OCI-LY3 (cell line): ENCODE results near the gene FKBP1B.

Experiments used
- H2AFZ ChIP-seq: fragments of 200-600, 300-600 bp; shearing (Covaris generic); 2 replicates; pipeline ENCODE4 v1.6.0; 2014; ENCODE audit warnings: antibody characterized with exemption, low read depth, low read length
- H3K27ac ChIP-seq: fragments of 200-600, 300-600 bp; sonication (generic); 2 replicates; pipeline ENCODE4 v1.5.1; 2014; ENCODE audit warnings: mild to moderate bottlenecking, low read length, moderate library complexity, mixed read lengths
- H3K27me3 ChIP-seq: fragments of 200-600, 300-600 bp; sonication (generic); 2 replicates; pipeline ENCODE4 v1.6.1; 2014; ENCODE audit warnings: low read depth, low read length, mixed read lengths
- H3K36me3 ChIP-seq: fragments of 200-600, 300-600 bp; sonication (generic); replicated peaks from 2 replicates; pipeline ENCODE3; 2014; ENCODE audit warnings: low read depth, low read length, mixed read lengths
- H3K4me1 ChIP-seq: fragments of 300-600, 200-600 bp; sonication (generic); 2 replicates; pipeline ENCODE4 v1.6.1; 2014; ENCODE audit warnings: low read length, mixed read lengths
- H3K4me2 ChIP-seq: fragments of 200-600, 300-600 bp; sonication (generic); 2 replicates; pipeline ENCODE4 v1.6.1; 2014; ENCODE audit warnings: low read length, mixed read lengths
- H3K4me3 ChIP-seq: fragments of 300-600, 200-600 bp; sonication (generic); 2 replicates; pipeline ENCODE4 v1.5.1; 2014; ENCODE audit warnings: antibody characterized with exemption, mild to moderate bottlenecking, low read length, moderate library complexity
- H3K79me2 ChIP-seq: fragments of 300-600, 200-600 bp; shearing (Covaris generic); 2 replicates; pipeline ENCODE4 v1.6.1; 2014; ENCODE audit warnings: mild to moderate bottlenecking, low read length, mixed read lengths
- H3K9ac ChIP-seq: fragments of 300-600, 200-600 bp; shearing (Covaris generic); 2 replicates; pipeline ENCODE4 v1.6.0; 2014; ENCODE audit warnings: mild to moderate bottlenecking, low read length, moderate library complexity
- H3K9me3 ChIP-seq: fragments of 200-600, 300-600 bp; shearing (Covaris generic); 2 replicates; pipeline ENCODE4 v1.6.1; 2014; ENCODE audit warnings: low read length, mixed read lengths; ENCODE audit not compliant: insufficient read depth
- H4K20me1 ChIP-seq: fragments of 200-600, 300-600 bp; sonication (generic); 2 replicates; pipeline ENCODE4 v1.6.1; 2016; ENCODE audit warnings: low read length, mixed read lengths; ENCODE audit not compliant: insufficient read depth
- EZH2phosphoT487 ChIP-seq: fragments of 200-600 bp; shearing (Covaris generic); IDR thresholded peaks from 2 replicates; pipeline ENCODE4 v1.6.1; 2018; ENCODE audit warnings: antibody characterized with exemption, mixed run types, low read depth
- TF ChIP-seq, protein P1 (sequence below): fragments of 200-600, 300-600 bp; sonication (generic); IDR thresholded peaks from 2 replicates; pipeline ENCODE4 v1.5.1; 2014; ENCODE audit warnings: antibody characterized with exemption, low read length, low read depth

The FKBP1B gene

GRCh38 chr2:24049485-24050021 is at the start of gene FKBP1B:
Gene FKBP1B, plus strand, starts transcription at chr2:24049741. Its CDS starts 109 bp downstream, at chr2:24049850.
- Histone ChIP-seq H3K27me3 (0 out of 2 replicates have a peak, but pooled peaks cover 6% of the 10 kb centered on the region), H3K4me2 (peak within 1 kb of the TSS; percentile 84), H3K79me2 (peaks cover 17% of the 10 kb centered on the region), H3K27ac (no peak within 1 kb of the TSS), H3K36me3 (no peaks in the 10 kb centered on the region), H3K9me3 (no peaks in the 10 kb centered on the region), H4K20me1 (no peaks in the 10 kb centered on the region), H2AFZ (peak within 1 kb of the TSS; percentile 20), H3K4me3 (peak within 1 kb of the TSS; percentile 74), H3K4me1 (peaks cover 16% of the 10 kb centered on the region), H3K9ac (peak within 1 kb of the TSS; percentile 34)
- no peak for TF ChIP-seq EZH2phosphoT487
- TF ChIP-seq, protein P1, sequence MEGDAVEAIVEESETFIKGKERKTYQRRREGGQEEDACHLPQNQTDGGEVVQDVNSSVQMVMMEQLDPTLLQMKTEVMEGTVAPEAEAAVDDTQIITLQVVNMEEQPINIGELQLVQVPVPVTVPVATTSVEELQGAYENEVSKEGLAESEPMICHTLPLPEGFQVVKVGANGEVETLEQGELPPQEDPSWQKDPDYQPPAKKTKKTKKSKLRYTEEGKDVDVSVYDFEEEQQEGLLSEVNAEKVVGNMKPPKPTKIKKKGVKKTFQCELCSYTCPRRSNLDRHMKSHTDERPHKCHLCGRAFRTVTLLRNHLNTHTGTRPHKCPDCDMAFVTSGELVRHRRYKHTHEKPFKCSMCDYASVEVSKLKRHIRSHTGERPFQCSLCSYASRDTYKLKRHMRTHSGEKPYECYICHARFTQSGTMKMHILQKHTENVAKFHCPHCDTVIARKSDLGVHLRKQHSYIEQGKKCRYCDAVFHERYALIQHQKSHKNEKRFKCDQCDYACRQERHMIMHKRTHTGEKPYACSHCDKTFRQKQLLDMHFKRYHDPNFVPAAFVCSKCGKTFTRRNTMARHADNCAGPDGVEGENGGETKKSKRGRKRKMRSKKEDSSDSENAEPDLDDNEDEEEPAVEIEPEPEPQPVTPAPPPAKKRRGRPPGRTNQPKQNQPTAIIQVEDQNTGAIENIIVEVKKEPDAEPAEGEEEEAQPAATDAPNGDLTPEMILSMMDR, result no peak

- no peak for TF ChIP-seq EZH2phosphoT487
- TF ChIP-seq, protein P1, result no peak
- Histone ChIP-seq H3K9ac (no peak overlapping the region), H3K4me1 (no peaks in the 10 kb centered on the region), H3K79me2 (no peaks in the 10 kb centered on the region), H3K36me3 (no peaks in the 10 kb centered on the region), H3K27ac (no peak overlapping the region), H4K20me1 (no peaks in the 10 kb centered on the region), H3K4me2 (no peak overlapping the region), H3K9me3 (no peaks in the 10 kb centered on the region), H3K4me3 (no peak overlapping the region), H2AFZ (no peak overlapping the region), H3K27me3 (no peaks in the 10 kb centered on the region)
Measured at GRCh38 chr2:24007693-24008092, 41.8 kb upstream of the FKBP1B start.

- Histone ChIP-seq H3K27ac (no peak overlapping the region), H3K4me2 (no peak overlapping the region), H3K9me3 (no peaks in the 10 kb centered on the region), H3K9ac (no peak overlapping the region), H4K20me1 (no peaks in the 10 kb centered on the region), H3K36me3 (no peaks in the 10 kb centered on the region), H3K79me2 (no peaks in the 10 kb centered on the region), H3K4me3 (no peak overlapping the region), H3K4me1 (no peaks in the 10 kb centered on the region), H2AFZ (no peak overlapping the region), H3K27me3 (no peaks in the 10 kb centered on the region)
- TF ChIP-seq, protein P1, result no peak
- no peak for TF ChIP-seq EZH2phosphoT487
Measured at GRCh38 chr2:24008672-24009366, 40.7 kb upstream of the FKBP1B start.

DNA sequence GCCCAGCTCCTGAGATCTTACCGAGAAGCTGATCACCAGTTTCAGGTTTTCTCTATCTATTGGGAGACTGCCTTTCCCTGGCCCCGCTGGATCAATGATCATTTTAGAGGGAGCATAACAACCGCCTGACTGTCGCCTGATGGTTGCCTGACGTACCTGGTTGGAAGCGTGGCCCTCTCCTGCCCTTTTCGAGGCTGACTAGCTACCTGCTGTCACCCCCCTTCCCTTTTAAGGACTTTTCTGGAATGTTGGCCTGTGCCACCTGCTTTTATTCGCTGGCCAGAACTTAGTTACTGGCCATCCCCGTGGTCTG is 40.2 kb upstream of the FKBP1B start:
- Histone ChIP-seq H2AFZ (no peak overlapping the region), H3K79me2 (no peaks in the 10 kb centered on the region), H3K4me1 (no peaks in the 10 kb centered on the region), H3K9me3 (no peaks in the 10 kb centered on the region), H3K27ac (no peak overlapping the region), H3K4me2 (no peak overlapping the region), H4K20me1 (no peaks in the 10 kb centered on the region), H3K36me3 (no peaks in the 10 kb centered on the region), H3K27me3 (no peaks in the 10 kb centered on the region), H3K9ac (no peak overlapping the region), H3K4me3 (no peak overlapping the region)
- no peak for TF ChIP-seq EZH2phosphoT487
- TF ChIP-seq, protein P1, result no peak
